Stomach (tissue), 4 donors: Measurements from ENCODE around the gene TGOLN2.

Source experiments
- EP300 ChIP-seq: sonication (generic); formaldehyde crosslinking; IDR thresholded peaks from one replicate; pipeline ENCODE4 v1.6.1; 2017; ENCODE audit warnings: antibody characterized with exemption
- POLR2A ChIP-seq, 4 donors: fragments of 450-650 bp; IDR thresholded peaks; one replicate each; pipeline ENCODE4 v1.6.1; 2016; ENCODE audit warnings: antibody characterized with exemption in 4 of 4, control low read depth in 2 of 4, mild to moderate bottlenecking in 1 of 4, moderate library complexity in 1 of 4
- POLR2AphosphoS5 ChIP-seq, 3 donors: sonication (generic); formaldehyde crosslinking; IDR thresholded peaks; one replicate each; pipeline ENCODE4 v1.6.1; 2016; ENCODE audit warnings: antibody characterized with exemption in 3 of 3
- TF ChIP-seq, protein P1 (sequence below), 7 experiments: fragments of 450-650 bp in 4 of 7; fragments of 200-600 bp in 3 of 7; sonication (generic) in 3 of 7; IDR thresholded peaks; one replicate each; pipeline ENCODE4 v1.5.1; 2016 to 2019; ENCODE audit warnings: antibody characterized with exemption in 7 of 7, control low read depth in 2 of 7, mild to moderate bottlenecking in 1 of 7

DNA sequence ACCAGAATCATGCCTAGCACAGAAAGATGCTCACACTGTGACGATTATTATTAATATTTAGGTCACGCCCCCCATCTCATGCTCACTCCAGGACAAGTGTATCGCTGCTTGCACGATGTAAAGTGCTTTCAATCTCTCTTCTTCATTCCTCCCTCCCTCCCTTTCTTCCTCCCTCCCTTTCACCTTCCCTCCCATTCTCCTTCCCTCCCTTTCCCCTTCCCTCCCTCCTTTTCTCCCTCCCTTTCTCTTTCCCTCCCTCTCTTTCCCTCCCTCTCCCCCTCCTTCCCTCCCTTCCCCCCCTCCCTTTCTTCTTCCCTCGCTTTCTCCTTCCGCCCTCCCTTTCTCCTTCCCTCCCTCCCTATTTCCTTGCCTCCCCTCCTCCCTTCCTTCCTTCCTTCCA is 19.6 kb downstream of the TGOLN2 start:
- TF ChIP-seq, protein P1, sequence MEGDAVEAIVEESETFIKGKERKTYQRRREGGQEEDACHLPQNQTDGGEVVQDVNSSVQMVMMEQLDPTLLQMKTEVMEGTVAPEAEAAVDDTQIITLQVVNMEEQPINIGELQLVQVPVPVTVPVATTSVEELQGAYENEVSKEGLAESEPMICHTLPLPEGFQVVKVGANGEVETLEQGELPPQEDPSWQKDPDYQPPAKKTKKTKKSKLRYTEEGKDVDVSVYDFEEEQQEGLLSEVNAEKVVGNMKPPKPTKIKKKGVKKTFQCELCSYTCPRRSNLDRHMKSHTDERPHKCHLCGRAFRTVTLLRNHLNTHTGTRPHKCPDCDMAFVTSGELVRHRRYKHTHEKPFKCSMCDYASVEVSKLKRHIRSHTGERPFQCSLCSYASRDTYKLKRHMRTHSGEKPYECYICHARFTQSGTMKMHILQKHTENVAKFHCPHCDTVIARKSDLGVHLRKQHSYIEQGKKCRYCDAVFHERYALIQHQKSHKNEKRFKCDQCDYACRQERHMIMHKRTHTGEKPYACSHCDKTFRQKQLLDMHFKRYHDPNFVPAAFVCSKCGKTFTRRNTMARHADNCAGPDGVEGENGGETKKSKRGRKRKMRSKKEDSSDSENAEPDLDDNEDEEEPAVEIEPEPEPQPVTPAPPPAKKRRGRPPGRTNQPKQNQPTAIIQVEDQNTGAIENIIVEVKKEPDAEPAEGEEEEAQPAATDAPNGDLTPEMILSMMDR (IDR thresholded peaks at IDR 0.05), result no peak
- TF ChIP-seq POLR2AphosphoS5 (IDR thresholded peaks at IDR 0.05) (no peak), POLR2A (IDR thresholded peaks at IDR 0.05) (no peak), EP300 (no peak)
